Neural progenitor cell (in vitro differentiated cells): ENCODE measurements around the gene AKAP8.

Source experiments
- EZH2 ChIP-seq: fragments of 200-600 bp; sonication (generic); IDR thresholded peaks from 2 replicates; pipeline ENCODE4 v1.6.1; 2017; ENCODE audit warnings: antibody characterized with exemption, mild to moderate bottlenecking, moderate library complexity
- EZH2phosphoT487 ChIP-seq: fragments of 200-600 bp; sonication (generic); IDR thresholded peaks from 2 replicates; pipeline ENCODE4 v1.6.1; 2017; ENCODE audit warnings: antibody characterized with exemption
- TF ChIP-seq, protein P1 (sequence below): fragments of 200-600 bp; sonication (generic); IDR thresholded peaks from 2 replicates; pipeline ENCODE4 v1.5.1; 2017; ENCODE audit warnings: antibody characterized with exemption, mild to moderate bottlenecking

DNA sequence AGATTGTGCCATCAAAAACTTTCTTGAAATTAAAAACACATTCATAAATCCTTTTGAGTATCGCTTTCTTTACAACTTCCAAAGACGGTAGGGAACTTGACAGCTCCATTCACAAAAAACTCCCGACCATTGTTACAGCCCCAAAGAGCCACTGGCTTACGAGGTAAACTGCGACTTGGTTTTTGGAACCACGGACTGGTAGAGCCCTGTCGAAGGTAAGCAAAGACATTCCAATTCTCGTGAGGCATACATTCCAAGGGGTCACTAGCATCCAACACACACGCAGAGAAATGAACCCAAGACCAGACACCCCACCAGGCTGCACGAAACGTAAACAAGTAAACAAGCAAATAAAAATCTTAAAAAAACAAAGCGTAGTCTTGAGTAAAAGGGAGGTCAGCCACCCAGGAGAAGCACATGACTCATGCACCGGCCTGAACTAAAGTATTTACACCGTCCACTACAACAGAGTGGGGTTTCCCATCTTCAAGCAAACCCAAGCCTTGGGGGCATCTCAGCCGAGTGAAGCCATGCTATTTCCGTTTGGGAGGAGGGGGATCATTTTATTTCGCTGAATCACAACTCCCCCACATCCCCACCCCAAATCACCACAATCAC is 48.7 kb downstream of the AKAP8 start:
- TF ChIP-seq, protein P1, sequence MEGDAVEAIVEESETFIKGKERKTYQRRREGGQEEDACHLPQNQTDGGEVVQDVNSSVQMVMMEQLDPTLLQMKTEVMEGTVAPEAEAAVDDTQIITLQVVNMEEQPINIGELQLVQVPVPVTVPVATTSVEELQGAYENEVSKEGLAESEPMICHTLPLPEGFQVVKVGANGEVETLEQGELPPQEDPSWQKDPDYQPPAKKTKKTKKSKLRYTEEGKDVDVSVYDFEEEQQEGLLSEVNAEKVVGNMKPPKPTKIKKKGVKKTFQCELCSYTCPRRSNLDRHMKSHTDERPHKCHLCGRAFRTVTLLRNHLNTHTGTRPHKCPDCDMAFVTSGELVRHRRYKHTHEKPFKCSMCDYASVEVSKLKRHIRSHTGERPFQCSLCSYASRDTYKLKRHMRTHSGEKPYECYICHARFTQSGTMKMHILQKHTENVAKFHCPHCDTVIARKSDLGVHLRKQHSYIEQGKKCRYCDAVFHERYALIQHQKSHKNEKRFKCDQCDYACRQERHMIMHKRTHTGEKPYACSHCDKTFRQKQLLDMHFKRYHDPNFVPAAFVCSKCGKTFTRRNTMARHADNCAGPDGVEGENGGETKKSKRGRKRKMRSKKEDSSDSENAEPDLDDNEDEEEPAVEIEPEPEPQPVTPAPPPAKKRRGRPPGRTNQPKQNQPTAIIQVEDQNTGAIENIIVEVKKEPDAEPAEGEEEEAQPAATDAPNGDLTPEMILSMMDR = no peak
- TF ChIP-seq EZH2phosphoT487 (no peak), EZH2 (no peak)
